ENCODE results near the gene ASPHD2. TPM values are rescaled to one million over a fixed set of nuclear protein-coding genes. Genes with fewer than 3 reads are reported as not detected.

Gene ASPHD2
- total RNA-seq, 2 donors from 2014 or later: 1.6 to 2.4 TPM

DNA sequence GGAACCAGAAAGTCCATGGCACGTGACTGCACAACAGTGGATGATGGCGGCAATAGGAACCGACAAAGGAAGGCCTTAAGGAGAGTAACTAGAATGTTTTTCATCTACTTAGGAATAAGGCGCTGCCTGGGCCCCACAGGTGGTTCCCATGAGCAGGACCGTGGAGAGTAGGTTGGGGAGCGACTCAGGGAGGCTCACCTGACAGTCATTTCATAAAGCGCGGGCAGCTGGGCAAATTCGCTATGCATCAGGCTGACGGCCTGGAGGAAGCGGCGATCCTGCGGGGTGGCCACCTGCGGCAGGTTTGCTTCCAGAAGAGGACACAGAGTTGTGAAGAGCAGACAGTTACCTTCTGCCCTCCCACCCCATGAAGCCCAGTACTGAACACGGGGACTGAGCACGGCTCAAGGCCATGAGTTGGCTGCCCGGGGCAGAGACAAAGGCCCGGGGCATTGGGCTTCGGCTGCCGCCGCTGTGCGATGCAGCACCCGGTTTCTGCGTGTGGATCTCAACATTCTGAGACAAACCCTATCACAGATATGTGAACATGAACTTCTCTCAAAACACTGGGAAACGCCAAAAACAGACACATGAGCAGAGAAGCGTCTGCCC is 28.7 kb downstream of the ASPHD2 start:
- H3K36me3 Mint-ChIP-seq (ENCODE audit: low read depth): no peaks in the 10 kb centered on the region
- H3K4me3 Mint-ChIP-seq: no peak overlapping the region
- ATAC-seq: no peak

GRCh38 chr22:26460202-26460601 is 31.1 kb downstream of the ASPHD2 start:
- Mint-ChIP-seq H3K36me3 (ENCODE audit: low read depth) (no peaks in the 10 kb centered on the region), H3K27me3 (no peaks in the 10 kb centered on the region), H3K27ac (no peak overlapping the region), H3K4me1 (peaks cover 2% of the 10 kb centered on the region), H3K4me3 (no peak overlapping the region)
- ATAC-seq (no peak), DNase-seq (no peak)
- H3K9me3 ChIP-seq (ENCODE audit: control insufficient read depth, low read length, poor library complexity, severe bottlenecking): no peaks in the 10 kb centered on the region

More for the DNA sequence above, 28.7 kb downstream of the ASPHD2 start:
- no peak for DNase-seq
- H3K9me3 ChIP-seq (ENCODE audit: control insufficient read depth, low read length, poor library complexity, severe bottlenecking): no peaks in the 10 kb centered on the region
- no peak overlapping the region for H3K27ac Mint-ChIP-seq
- peaks cover 2% of the 10 kb centered on the region for H3K4me1 Mint-ChIP-seq
- H3K27me3 Mint-ChIP-seq: no peaks in the 10 kb centered on the region

- no peaks in the 10 kb centered on the region for H3K9me3 ChIP-seq (ENCODE audit: control insufficient read depth, low read length, poor library complexity, severe bottlenecking)
- Mint-ChIP-seq H3K27ac (no peak overlapping the region), H3K27me3 (no peaks in the 10 kb centered on the region), H3K4me1 (peaks cover 2% of the 10 kb centered on the region), H3K36me3 (ENCODE audit: low read depth) (peaks cover 3% of the 10 kb centered on the region), H3K4me3 (no peak overlapping the region)
- peak in 1 of 3 donors; percentile 22 for DNase-seq
- peak; percentile 44 for ATAC-seq
Measured at GRCh38 chr22:26461188-26461810, 32.2 kb downstream of the ASPHD2 start.

GRCh38 chr22:26462051-26462450 is 33.0 kb downstream of the ASPHD2 start:
- no peaks in the 10 kb centered on the region for H3K9me3 ChIP-seq (ENCODE audit: control insufficient read depth, low read length, poor library complexity, severe bottlenecking)
- ATAC-seq: no peak
- Mint-ChIP-seq H3K27me3 (no peaks in the 10 kb centered on the region), H3K4me1 (peaks cover 2% of the 10 kb centered on the region), H3K36me3 (ENCODE audit: low read depth) (peaks cover 3% of the 10 kb centered on the region), H3K27ac (no peak overlapping the region), H3K4me3 (no peak overlapping the region)
- DNase-seq: no peak

DNA sequence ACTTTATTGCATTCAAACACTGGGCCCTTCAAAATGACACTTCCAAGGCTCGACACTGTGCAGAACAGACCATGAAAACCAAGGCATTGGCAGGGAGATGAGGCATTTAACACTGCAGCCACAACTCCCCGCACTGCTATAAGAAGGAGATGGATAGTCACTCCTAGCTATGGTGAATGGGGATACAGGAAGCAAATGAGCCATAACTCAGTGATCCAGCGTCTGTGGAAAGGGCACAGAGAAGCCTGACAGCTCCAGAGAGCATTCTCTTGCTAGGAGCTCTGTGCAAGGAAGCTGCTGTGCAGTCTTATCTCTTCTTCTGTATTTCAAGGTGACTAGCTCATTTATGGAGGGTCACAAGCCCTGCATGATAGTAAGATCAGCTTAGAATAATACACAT is 33.6 kb downstream of the ASPHD2 start:
- Mint-ChIP-seq H3K4me3 (no peak overlapping the region), H3K36me3 (ENCODE audit: low read depth) (peaks cover 3% of the 10 kb centered on the region), H3K4me1 (peaks cover 1% of the 10 kb centered on the region), H3K27ac (no peak overlapping the region), H3K27me3 (no peaks in the 10 kb centered on the region)
- DNase-seq: no peak
- no peaks in the 10 kb centered on the region for H3K9me3 ChIP-seq (ENCODE audit: control insufficient read depth, low read length, poor library complexity, severe bottlenecking)
- ATAC-seq: no peak

- Mint-ChIP-seq H3K27ac (no peak overlapping the region), H3K4me3 (no peak overlapping the region), H3K36me3 (ENCODE audit: low read depth) (peaks cover 3% of the 10 kb centered on the region), H3K4me1 (no peaks in the 10 kb centered on the region), H3K27me3 (no peaks in the 10 kb centered on the region)
- DNase-seq: no peak
- ATAC-seq: no peak
- H3K9me3 ChIP-seq (ENCODE audit: control insufficient read depth, low read length, poor library complexity, severe bottlenecking): no peaks in the 10 kb centered on the region
Measured at GRCh38 chr22:26463101-26463661, 34.1 kb downstream of the ASPHD2 start.

GRCh38 chr22:26463688-26464087 is 34.6 kb downstream of the ASPHD2 start:
- no peak overlapping the region for H3K27ac Mint-ChIP-seq
- DNase-seq: no peak
- no peak overlapping the region for H3K4me3 Mint-ChIP-seq
- H3K4me1 Mint-ChIP-seq: no peaks in the 10 kb centered on the region
- H3K9me3 ChIP-seq (ENCODE audit: control insufficient read depth, low read length, poor library complexity, severe bottlenecking): no peaks in the 10 kb centered on the region
- H3K36me3 Mint-ChIP-seq (ENCODE audit: low read depth): peaks cover 3% of the 10 kb centered on the region
- ATAC-seq: no peak
- no peaks in the 10 kb centered on the region for H3K27me3 Mint-ChIP-seq

GRCh38 chr22:26464312-26464711 is 35.3 kb downstream of the ASPHD2 start:
- Mint-ChIP-seq H3K4me1 (peaks cover 2% of the 10 kb centered on the region), H3K27me3 (no peaks in the 10 kb centered on the region), H3K4me3 (no peak overlapping the region), H3K27ac (no peak overlapping the region), H3K36me3 (ENCODE audit: low read depth) (peaks cover 8% of the 10 kb centered on the region)
- DNase-seq (no peak), ATAC-seq (no peak)
- H3K9me3 ChIP-seq (ENCODE audit: control insufficient read depth, low read length, poor library complexity, severe bottlenecking): no peaks in the 10 kb centered on the region

- H3K4me3 Mint-ChIP-seq: no peak overlapping the region
Measured at GRCh38 chr22:26466196-26466595, 37.1 kb downstream of the ASPHD2 start.

GRCh38 chr22:26470807-26471206 is 41.7 kb downstream of the ASPHD2 start:
- H3K27me3 Mint-ChIP-seq: no peaks in the 10 kb centered on the region
- H3K36me3 Mint-ChIP-seq (ENCODE audit: low read depth): peaks cover 12% of the 10 kb centered on the region
- ATAC-seq (no peak), DNase-seq (no peak)
- no peak overlapping the region for H3K27ac Mint-ChIP-seq
- peaks cover 8% of the 10 kb centered on the region for H3K4me1 Mint-ChIP-seq
- no peaks in the 10 kb centered on the region for H3K9me3 ChIP-seq (ENCODE audit: control insufficient read depth, low read length, poor library complexity, severe bottlenecking)
- H3K4me3 Mint-ChIP-seq: no peak overlapping the region

More at GRCh38 chr22:26466196-26466595, 37.1 kb downstream of the ASPHD2 start:
- Mint-ChIP-seq H3K4me1 (peaks cover 5% of the 10 kb centered on the region), H3K36me3 (ENCODE audit: low read depth) (peaks cover 12% of the 10 kb centered on the region), H3K27ac (no peak overlapping the region), H3K27me3 (no peaks in the 10 kb centered on the region)
- DNase-seq (no peak), ATAC-seq (no peak)
- no peaks in the 10 kb centered on the region for H3K9me3 ChIP-seq (ENCODE audit: control insufficient read depth, low read length, poor library complexity, severe bottlenecking)

- Mint-ChIP-seq H3K4me3 (no peak overlapping the region), H3K27me3 (no peaks in the 10 kb centered on the region), H3K36me3 (ENCODE audit: low read depth) (peaks cover 12% of the 10 kb centered on the region), H3K27ac (no peak overlapping the region), H3K4me1 (peaks cover 8% of the 10 kb centered on the region)
- H3K9me3 ChIP-seq (ENCODE audit: control insufficient read depth, low read length, poor library complexity, severe bottlenecking): no peaks in the 10 kb centered on the region
- no peak for DNase-seq
- ATAC-seq: no peak
Measured at GRCh38 chr22:26471522-26471921, 42.5 kb downstream of the ASPHD2 start.

GRCh38 chr22:26474682-26475081 is 45.6 kb downstream of the ASPHD2 start:
- no peaks in the 10 kb centered on the region for H3K9me3 ChIP-seq (ENCODE audit: control insufficient read depth, low read length, poor library complexity, severe bottlenecking)
- DNase-seq (no peak), ATAC-seq (no peak)
- no peak overlapping the region for H3K27ac Mint-ChIP-seq
- H3K4me1 Mint-ChIP-seq: peaks cover 22% of the 10 kb centered on the region
- H3K27me3 Mint-ChIP-seq: no peaks in the 10 kb centered on the region
- peaks cover 15% of the 10 kb centered on the region for H3K36me3 Mint-ChIP-seq (ENCODE audit: low read depth)
- no peak overlapping the region for H3K4me3 Mint-ChIP-seq

- DNase-seq: no peak
- H3K4me3 Mint-ChIP-seq: no peak overlapping the region
Measured at GRCh38 chr22:26476705-26477340, 47.8 kb downstream of the ASPHD2 start.

More at GRCh38 chr22:26476705-26477340, 47.8 kb downstream of the ASPHD2 start:
- Mint-ChIP-seq H3K36me3 (ENCODE audit: low read depth) (peaks cover 13% of the 10 kb centered on the region), H3K4me1 (peaks cover 35% of the 10 kb centered on the region), H3K27me3 (no peaks in the 10 kb centered on the region), H3K27ac (no peak overlapping the region)
- no peaks in the 10 kb centered on the region for H3K9me3 ChIP-seq (ENCODE audit: control insufficient read depth, low read length, poor library complexity, severe bottlenecking)
- no peak for ATAC-seq

All from T-helper 17 cell (primary cell).